ENCODE data around the gene TYMS.

DNA sequence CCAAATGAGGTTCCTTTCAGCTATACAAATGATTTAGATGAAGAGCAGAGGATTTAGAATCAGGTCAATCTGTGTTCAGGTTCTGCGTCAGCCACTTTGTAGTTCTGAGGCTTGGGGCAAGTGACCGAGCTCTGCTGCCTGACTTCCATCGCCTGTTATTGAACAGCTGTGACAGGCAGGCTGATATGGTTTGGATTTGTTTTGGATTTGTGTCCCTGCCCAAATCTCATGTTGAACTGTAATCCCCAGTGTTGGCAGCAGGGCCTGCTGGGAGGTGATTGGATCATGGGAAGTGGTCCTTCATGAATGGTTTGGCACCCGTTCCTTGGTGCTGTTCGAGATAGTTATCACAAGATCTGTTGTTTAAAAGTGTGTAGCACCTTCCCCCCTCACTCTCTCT is 18.6 kb downstream of the TYMS start:
- TF ChIP-seq, protein P1, sequence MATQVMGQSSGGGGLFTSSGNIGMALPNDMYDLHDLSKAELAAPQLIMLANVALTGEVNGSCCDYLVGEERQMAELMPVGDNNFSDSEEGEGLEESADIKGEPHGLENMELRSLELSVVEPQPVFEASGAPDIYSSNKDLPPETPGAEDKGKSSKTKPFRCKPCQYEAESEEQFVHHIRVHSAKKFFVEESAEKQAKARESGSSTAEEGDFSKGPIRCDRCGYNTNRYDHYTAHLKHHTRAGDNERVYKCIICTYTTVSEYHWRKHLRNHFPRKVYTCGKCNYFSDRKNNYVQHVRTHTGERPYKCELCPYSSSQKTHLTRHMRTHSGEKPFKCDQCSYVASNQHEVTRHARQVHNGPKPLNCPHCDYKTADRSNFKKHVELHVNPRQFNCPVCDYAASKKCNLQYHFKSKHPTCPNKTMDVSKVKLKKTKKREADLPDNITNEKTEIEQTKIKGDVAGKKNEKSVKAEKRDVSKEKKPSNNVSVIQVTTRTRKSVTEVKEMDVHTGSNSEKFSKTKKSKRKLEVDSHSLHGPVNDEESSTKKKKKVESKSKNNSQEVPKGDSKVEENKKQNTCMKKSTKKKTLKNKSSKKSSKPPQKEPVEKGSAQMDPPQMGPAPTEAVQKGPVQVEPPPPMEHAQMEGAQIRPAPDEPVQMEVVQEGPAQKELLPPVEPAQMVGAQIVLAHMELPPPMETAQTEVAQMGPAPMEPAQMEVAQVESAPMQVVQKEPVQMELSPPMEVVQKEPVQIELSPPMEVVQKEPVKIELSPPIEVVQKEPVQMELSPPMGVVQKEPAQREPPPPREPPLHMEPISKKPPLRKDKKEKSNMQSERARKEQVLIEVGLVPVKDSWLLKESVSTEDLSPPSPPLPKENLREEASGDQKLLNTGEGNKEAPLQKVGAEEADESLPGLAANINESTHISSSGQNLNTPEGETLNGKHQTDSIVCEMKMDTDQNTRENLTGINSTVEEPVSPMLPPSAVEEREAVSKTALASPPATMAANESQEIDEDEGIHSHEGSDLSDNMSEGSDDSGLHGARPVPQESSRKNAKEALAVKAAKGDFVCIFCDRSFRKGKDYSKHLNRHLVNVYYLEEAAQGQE (IDR thresholded peaks at IDR 0.05; ENCODE audit: insufficient read depth in 1 of 2, low read depth in 2 of 2, low read length in 1 of 2): no peak
- TF ChIP-seq, protein P2, sequence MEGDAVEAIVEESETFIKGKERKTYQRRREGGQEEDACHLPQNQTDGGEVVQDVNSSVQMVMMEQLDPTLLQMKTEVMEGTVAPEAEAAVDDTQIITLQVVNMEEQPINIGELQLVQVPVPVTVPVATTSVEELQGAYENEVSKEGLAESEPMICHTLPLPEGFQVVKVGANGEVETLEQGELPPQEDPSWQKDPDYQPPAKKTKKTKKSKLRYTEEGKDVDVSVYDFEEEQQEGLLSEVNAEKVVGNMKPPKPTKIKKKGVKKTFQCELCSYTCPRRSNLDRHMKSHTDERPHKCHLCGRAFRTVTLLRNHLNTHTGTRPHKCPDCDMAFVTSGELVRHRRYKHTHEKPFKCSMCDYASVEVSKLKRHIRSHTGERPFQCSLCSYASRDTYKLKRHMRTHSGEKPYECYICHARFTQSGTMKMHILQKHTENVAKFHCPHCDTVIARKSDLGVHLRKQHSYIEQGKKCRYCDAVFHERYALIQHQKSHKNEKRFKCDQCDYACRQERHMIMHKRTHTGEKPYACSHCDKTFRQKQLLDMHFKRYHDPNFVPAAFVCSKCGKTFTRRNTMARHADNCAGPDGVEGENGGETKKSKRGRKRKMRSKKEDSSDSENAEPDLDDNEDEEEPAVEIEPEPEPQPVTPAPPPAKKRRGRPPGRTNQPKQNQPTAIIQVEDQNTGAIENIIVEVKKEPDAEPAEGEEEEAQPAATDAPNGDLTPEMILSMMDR (IDR thresholded peaks at IDR 0.05): no peak

Data from Panc1 (cell line).